Activated CD4-positive, alpha-beta T cell treated with anti-CD3 and anti-CD28 coated beads, Interleukin-2, amount 50 U/mL, for 48 hours (primary cell): ENCODE data around the gene CD164L2.

Experiments
- DNase-seq, 2 experiments: peaks; one replicate each; pipeline ENCODE4 v3.0.0-alpha.2; 2020

The CD164L2 gene

DNA sequence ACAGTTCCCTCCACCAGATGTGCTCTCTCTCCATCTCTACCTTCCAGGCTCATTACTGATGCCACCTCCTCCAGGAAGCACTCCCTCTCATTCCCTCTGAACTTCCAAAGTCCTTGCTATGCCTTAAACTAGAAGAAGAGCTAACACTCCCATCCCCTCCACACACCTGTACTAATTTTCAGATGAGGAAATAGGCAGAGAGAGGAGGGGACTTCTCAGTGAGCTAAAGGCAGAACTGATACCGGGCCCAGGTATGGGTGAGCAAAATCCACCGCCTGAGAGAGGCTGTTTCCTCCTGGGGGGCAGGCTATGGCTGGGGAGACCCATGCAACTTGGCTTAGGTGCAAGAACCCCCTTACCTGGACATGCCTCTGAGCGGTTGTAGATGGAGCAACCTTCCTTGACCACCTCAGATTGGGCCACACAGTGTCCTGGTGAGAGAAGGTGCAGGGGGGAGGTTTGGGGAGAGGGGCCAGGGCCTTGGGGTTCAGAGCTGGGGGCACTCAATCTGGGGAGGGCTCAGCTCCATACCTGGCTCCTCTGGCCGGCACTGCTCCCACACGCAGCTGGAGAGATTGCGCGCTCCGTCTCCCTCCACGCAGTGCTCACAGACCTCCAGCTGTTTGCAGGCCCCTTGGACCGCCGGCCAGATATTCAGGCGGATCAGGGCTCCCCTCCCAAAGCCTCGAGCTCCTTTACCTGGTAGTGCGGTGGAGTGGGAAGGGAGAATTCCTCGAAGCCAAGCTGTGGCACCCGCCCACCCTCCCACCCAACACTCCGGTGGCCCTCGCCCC lies 967 bp downstream of the CD164L2 start:
- DNase-seq, result no peak

GRCh38 chr1:27380766-27381733 lies 2.1 kb downstream of the CD164L2 start:
- DNase-seq, result no peak

GRCh38 chr1:27380224-27380623 lies 2.9 kb downstream of the CD164L2 start:
- no peak for DNase-seq

GRCh38 chr1:27379564-27380122 lies 3.5 kb downstream of the CD164L2 start:
- no peak for DNase-seq

DNA sequence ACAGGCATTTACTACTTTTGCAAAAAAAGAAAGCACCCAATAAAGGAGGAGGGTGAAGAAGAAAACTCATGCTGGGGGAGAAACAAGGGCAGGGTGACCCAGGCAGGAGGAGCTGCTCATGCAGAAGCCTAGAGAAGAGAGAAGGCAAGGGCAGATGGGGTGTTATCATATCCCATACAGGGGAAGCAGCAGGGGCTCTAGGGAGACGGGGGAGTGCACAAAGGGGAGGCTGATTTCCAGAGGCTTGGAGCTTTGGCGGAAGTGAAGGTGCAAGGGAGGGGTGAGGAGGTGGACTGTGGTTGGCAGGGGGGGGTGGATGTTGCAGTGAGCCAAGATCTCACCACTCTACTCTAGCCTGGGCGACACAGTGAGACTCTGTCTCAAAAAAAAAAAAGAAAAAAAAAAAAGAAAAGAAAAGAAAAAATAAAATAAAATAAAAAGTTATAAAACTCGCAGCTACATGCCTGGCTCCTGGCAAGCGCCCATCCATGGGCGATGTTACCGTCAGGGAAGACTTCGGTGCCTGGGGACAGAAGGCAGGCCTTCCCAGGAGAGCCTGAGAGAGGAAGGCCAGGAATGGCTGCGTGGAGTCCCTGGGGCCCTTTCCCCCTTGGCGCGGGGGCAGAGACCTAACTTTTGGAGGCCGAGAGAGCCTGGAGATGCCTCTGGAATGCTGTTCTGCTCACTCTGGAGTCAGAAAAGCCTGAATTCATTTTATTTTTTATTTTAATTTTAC lies 5.2 kb downstream of the CD164L2 start:
- DNase-seq, result no peak

DNA sequence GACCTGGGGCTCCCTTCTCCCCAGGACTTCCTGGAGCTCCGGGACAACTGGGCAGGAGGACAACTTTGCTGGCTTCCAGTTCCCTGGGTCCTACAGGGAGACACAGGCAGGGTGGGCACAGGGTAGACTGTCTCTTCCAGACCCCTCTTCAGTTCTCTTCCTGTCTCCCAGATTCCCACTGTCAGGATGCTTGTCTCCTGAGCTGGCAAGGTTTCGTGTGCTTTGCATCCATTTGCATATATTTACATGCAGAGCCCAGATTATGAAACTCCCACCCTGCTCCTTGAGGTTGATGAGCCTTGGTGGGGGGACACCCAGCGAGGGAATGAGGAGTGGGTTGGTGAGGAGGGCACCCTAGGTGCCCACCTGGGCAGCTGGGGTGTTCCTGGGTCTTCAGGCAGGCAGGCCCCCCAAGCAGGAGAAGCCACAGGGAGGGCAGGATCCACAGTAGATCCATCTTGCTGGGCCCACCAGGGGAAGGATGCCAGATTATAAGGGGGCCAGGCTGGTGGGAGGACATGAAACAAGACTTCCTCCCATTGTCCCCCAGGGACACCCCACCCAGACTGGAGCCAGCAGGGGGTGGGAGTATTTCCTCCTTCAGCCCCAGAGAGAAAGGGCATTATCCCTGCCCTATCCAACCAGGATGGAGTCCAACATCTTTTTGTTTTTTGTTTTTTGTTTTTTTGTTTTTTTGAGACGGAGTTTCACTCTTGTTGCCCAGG lies 8.6 kb downstream of the CD164L2 start, which contains the start of gene FCN3:
TSS of gene FCN3 (minus strand) at position 463 of the 725 bp plus-strand sequence. CDS start at position 457, 6 bp downstream.
- no peak for DNase-seq

DNA sequence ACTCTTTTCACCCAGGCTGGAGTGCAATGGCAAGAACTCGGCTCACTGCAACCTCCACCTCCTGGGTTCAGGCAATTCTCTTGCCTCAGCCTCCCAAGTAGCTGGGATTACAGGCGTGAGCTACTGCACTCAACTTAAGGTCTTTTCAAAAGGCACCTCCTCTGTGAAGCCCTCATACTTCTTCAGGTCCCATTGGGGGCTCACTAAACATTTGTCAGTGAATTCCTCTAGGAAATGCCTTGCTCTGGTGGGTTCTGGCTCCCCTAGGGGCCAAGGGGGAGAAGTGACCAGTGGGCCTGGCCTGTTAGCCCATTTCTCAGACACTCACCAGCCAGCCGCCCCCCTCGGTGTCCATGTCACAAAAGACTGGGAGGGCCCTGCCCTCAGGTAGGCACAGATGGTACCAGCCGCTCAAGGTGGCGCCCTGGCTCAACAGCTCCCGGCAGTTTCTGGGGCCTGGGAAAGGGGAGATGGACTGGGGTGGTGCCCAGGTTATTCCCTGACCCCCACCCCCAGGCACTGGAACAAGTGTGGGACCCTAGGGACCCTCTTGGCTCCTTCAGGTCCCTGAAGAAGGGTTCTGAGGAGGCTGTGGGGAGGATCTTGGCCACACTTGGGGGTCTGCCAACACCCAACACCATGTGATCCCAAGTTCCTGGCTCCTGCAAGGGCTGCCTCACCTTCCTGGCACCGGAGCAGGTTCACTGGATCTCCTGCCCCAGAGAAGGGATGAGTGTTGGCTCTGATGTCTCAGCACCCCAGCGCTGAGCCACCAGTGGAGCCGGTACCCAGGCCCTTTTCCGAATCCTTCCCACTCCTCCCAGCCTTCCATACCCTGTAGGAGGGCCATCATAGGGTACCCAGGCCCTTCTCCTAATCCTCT lies 10.1 kb downstream of the CD164L2 start:
- no peak for DNase-seq

- no peak for DNase-seq
These were observed 10.9 kb downstream of the CD164L2 start for GRCh38 chr1:27372022-27372807.

DNA sequence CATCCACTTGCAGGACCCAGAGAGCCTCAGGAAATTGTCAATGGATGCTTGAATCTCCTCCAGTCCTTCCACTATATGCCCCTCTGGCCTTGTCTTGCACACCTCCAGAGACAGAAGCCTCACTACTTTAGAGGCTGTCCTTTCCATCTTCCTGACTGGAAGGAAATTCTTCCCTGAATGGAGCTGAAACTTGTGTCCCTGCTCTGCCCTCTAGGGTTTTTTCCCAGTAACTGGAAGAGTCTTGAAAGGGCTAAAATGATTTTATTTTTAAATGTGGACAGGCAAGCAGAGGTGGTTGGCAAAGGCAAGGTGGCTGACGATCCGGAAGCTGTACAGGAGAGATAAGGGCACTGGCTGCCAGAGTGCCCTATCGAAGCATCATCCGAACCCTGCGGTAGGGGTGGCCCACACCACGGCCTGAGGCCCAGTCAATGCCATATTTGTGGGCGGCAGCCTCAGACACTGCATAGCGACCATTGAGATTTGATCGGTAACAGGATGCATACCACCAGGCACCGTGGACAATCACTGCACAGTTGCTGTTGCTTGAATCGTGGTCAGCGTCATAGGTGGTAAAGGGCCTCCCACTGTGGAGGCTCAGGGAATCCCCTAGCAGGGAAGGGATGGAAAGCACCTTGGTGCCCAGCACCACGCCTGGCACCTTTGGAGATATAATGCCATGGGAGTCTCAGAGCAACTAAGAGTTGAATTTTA lies 14.1 kb downstream of the CD164L2 start:
- DNase-seq, result no peak

GRCh38 chr1:27367160-27367650 lies 15.9 kb downstream of the CD164L2 start:
- no peak for DNase-seq

DNA sequence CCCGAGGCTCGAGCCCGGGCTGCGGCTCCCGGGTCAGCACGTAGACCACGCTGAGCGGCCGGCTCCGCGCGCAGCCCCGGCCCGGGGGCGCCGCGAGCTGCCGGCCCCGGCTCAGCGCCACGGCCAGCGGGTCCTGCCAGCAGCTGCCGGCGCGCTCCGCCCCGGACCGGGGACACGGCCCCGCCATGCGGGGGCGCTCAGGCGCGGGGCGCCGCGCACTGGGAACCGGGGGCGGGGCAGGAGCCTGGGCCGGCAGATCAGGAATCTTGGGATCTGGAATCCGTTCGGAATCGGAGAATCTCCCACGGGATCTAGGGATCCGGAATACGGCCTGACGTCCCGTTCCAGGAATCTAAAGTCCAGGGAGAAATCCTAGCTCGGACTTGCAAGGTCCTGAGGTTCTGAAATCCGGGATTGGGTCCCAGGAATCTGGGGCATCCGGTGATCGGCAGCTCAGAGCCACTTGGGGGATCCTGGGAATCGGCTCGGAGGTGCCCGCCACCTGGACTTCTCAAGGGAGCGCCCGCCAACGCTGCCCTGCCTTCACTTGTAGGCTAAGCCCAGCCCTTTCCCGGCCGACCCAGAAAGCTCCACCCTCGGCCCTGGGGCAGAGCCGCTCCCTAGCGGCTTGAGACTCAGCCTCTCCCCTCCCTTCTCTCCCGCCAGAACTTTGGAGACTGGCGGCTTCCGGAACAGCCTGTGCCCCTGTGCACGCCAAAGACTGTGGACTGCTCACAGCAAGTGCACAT lies 16.5 kb downstream of the CD164L2 start, which contains the start of gene MAP3K6:
TSS of gene MAP3K6 (minus strand) at position 551 of the 749 bp plus-strand sequence. CDS start at position 187, 364 bp downstream.
- peak; percentile 68 to 76 for DNase-seq

- peak; percentile 90 to 91 for DNase-seq
These were observed 17.1 kb downstream of the CD164L2 start for GRCh38 chr1:27366113-27366410.

GRCh38 chr1:27365372-27366112 lies 17.6 kb downstream of the CD164L2 start:
- peak; percentile 87 for DNase-seq

GRCh38 chr1:27364696-27365371 lies 18.3 kb downstream of the CD164L2 start:
- DNase-seq, result no peak

DNA sequence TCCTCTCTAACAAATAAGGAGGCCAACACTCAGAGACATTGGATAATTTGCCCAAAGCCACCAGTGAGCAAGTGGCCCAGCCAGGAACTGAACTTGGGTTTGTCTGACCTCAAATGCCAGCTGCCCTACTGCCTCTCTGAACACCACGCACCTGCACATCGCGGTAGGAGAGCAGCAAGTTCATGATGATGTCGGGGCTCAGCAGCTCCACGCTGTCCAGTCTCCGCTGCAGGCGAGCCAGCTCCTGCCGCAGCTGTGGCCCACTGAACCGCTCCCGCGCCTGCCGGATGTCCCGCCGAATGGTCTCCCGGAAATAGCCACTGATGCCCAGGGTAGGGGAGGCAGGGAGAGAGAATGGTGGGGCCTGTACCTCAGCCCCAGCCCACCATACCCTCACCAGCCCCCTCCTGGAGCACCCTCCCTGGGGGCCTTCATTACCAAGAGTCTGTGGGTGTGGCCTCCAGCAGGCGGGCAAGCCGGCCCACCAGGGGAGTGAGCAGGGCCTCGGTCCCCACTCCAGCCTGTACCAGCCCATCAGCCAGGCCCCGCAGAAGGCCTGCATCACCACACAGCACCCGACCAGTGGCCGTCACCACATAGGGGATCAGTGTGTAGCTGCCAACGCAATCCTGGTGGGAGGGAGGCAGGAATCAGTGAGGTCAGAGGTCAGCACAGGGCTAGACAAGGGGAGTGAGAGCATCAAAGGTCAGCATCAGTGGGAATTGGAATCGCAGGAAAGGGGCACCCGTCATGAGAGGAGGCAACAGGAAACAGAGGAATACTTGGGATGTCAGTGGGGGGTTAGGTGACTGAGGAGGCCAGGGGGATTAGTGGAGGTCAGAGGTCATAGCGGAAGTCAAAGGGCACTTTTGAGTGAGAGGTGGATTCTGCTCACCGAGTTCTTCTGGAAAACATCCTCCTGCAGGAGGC lies 19.1 kb downstream of the CD164L2 start:
- DNase-seq, result no peak

GRCh38 chr1:27361553-27361952 lies 21.6 kb downstream of the CD164L2 start:
- DNase-seq, result no peak
